A673 (cell line): ENCODE measurements around the gene GMEB2.

Experiments
- CTCF ChIP-seq: fragments of 300-800, 200-600 bp; sonication (generic); conservative IDR thresholded peaks from 2 replicates; pipeline ENCODE4 v1.5.1; 2017; ENCODE audit warnings: low read depth, mild to moderate bottlenecking, antibody characterized with exemption, low read length, moderate library complexity, mixed read lengths
- EZH2 ChIP-seq: fragments of 200-600 bp; sonication (generic); IDR thresholded peaks from 2 replicates; pipeline ENCODE4 v1.6.1; 2017; ENCODE audit warnings: borderline replicate concordance, low read depth, mild to moderate bottlenecking, mixed read lengths, antibody characterized with exemption, low read length; ENCODE audit not compliant: poor library complexity, severe bottlenecking

DNA sequence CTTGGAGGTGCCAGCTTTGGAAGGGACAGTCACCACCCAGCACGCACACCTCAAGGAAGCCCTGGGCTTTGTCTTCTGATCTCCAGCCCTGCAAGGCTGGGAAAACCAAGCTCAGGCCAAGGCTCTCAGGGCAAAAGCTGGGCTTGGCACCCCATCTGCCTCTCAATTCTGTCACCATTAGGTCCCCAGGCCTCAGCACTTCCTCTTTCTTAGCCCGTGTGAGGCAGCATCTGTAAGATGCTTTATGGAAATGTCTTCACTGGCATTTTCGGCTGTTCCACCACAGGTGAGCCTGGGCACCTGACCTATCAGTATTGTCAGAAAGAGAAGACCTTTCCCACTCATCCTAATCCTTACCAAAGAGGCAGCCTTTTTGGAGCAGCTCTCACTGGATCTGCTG lies 24.6 kb downstream of the GMEB2 start:
- TF ChIP-seq CTCF (no peak), EZH2 (no peak)
